NT2/D1 (cell line): ENCODE measurements around the gene HECW1.

Experiments
- SUZ12 ChIP-seq: IDR thresholded peaks from 2 replicates; pipeline ENCODE4 v1.6.1; 2011; ENCODE audit not compliant: insufficient read length, insufficient read depth; ENCODE audit errors: extremely low read depth
- YY1 ChIP-seq: IDR thresholded peaks from 2 replicates; pipeline ENCODE4 v1.6.1; 2011; ENCODE audit not compliant: insufficient read length, insufficient read depth
- ZNF274 ChIP-seq: IDR thresholded peaks from 2 replicates; pipeline ENCODE4 v1.6.1; 2011; ENCODE audit warnings: mild to moderate bottlenecking, low read depth, low read length

GRCh38 chr7:43533801-43534479 is 421.5 kb downstream of the HECW1 start:
- TF ChIP-seq YY1 (no peak), ZNF274 (no peak), SUZ12 (no peak)
